Anterior cingulate cortex (tissue), 58 donors: ENCODE data around the gene ZCCHC17.
A peak's percentile ranks its signal among the peaks of the same experiment; 100 is the strongest.

Experiments
- DNase-seq, 58 donors: peaks; one replicate each; lab custom pipeline; 2025; lab: John Stamatoyannopoulos, UW

The ZCCHC17 gene

DNA sequence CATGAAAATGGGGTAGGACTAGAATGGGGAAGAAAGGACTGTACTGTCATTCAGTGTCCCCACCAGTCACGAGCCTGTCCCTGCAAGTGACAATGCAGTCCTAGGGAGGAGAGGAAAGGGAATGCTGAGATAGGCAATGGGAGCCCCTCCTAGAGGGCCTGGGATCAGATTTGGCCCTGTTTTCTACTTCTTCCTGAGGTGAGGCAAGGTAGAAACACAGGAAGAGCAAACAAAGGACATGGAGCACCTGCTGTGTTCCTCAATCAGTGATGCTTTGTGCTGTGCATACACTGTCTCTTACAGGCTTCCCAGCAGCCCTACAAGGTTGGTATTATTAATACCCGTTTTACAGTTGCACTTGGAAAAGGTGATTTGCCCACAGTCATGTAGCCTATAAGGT lies 70.0 kb downstream of the ZCCHC17 start:
- DNase-seq = peak in 2 of 58 donors; percentile 15

GRCh38 chr1:31368611-31369107 lies 71.8 kb downstream of the ZCCHC17 start:
- no peak for DNase-seq

- DNase-seq = no peak
Observed at GRCh38 chr1:31370021-31370420, 73.2 kb downstream of the ZCCHC17 start.

DNA sequence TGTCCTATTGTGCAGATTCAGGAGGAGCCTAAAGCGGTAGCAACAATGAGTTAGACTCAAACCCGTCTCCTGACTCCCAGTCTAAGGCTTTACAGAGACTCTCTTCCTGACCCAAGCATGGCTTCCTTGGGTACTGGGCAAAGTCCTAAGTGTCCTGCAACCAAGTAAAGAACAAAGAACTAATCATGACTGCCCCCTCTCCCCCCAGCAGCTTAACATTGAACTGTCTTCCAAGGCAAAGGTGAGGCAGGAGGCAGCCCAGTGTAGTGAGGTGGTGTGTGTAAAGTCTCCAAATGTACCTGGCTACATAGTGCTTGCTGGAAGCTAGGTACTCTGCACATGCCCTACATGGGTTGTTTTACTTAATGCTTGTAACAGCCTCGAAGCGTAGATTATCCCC lies 73.7 kb downstream of the ZCCHC17 start:
- no peak for DNase-seq

DNA sequence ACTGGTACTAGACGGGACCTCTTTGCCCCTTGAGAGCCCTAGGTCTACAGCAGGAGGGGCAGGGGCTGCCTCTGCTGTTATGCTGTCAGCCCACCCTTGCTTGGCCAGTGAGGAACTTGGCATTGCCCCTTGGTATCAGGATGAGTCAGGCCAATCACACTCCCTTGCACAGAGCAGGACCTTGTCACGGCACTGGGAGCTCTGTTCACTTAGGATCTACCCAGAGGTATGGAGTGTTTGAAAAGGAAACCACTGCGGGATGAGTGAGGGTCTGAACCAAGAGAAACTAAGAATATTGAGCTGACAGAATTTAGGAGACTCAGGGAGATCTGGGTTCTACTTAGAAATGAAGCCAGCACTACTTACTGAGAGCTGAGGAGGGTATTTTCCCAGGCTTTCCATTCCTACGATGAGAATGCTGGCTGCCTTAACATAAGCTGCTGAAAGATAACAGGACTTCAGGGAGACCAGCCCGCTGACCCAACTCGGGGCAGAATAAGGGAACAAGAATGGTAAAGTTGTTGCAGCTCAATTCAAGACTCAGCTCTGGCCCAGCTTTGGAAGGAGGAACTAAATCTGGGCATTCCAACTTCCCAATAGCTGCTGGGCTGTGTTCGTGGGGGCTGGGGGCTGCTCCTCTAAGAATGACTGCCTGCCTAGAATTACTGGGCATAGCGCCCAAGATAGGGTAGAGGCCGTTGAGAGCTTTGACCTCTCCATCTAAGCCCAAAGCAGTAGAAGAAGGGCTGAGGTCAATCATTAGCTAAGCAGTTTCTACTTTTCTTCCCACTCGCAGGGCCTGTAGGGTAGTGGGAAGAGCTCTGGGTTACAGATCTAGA lies 74.5 kb downstream of the ZCCHC17 start:
- peak in 1 of 58 donors; percentile 30 for DNase-seq

DNA sequence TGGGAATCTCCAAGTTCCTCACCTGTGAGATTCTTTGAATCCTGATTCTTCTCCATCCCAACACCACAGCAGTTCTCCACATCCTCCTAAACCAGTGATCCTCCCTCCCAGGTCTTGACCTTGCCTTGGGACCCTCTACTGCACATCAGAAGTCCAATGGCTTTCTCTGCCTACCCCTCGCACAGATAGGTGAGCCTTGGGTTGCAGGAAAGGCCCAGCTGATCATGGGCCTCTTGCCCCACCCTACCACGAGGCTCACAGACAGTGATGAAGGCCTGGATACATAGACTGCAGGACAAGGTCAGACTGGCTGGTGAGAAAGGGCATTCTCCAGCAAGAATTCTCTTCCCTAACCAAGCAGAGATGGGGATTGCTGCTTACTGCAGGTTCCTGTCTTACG lies 75.2 kb downstream of the ZCCHC17 start:
- no peak for DNase-seq

DNA sequence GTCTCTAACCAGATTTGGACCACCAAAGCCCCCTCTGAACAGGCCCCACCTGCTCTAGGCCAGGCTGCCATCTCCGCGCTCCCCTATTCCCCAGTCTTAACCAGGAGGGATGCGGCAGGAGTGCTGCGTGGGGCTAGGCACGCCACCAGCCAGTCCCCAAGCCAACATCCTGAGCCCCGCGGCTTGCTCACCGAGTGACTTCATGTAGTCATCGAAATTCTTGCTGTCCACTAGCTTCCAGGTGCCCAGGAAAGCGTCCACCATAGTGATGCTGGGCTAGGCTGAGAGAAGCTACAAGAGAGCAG lies 75.9 kb downstream of the ZCCHC17 start:
- DNase-seq = peak in 2 of 58 donors; percentile 66 to 78

DNA sequence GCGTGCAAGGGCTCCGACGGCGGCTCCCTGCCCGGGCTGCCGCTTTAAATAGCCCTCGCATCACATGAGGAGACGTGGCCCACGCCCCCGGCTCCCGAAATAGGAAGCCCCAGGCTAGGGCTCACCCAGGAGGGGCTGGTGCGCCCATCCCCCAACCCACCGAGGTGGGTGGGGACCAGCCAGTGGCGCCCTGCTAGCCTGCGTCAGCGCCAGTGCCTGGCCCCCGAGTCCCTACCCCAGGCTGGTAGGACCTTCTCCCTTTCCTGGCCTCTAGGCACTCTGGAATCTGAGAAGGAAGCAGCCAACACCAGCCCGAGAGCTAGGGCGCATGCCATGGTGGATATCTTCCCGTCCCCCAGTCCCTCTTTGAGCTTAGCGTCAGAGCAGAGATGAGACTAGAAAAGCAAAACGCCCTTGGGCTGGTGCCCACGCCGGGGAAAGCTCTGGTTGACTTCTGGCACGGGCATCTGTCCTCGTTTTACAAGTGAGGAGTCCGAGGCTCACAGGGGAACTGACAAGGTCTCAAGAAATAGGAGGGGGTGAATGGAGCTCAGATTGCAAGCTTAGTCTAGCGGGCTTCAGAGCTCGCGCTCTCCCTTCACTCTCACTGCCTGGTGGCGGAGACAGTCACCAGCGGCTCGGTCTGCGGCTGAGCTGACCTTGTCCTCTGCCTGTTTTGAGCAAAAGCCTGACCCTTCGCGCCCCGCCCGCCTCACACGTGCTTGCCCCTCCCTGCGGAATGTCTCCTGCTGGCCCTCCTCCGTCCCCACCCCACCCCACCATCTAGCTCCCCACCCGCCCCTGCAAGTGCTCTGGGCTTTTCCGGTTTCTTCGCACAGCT lies 76.4 kb downstream of the ZCCHC17 start, which contains the start of gene FABP3:
FABP3 (minus strand) TSS at position 21 of the 841 bp plus-strand sequence. CDS start 62 bp downstream, outside the sequence.
- DNase-seq = peak in 56 of 58 donors; percentile 42 to 86 (median 70)

DNA sequence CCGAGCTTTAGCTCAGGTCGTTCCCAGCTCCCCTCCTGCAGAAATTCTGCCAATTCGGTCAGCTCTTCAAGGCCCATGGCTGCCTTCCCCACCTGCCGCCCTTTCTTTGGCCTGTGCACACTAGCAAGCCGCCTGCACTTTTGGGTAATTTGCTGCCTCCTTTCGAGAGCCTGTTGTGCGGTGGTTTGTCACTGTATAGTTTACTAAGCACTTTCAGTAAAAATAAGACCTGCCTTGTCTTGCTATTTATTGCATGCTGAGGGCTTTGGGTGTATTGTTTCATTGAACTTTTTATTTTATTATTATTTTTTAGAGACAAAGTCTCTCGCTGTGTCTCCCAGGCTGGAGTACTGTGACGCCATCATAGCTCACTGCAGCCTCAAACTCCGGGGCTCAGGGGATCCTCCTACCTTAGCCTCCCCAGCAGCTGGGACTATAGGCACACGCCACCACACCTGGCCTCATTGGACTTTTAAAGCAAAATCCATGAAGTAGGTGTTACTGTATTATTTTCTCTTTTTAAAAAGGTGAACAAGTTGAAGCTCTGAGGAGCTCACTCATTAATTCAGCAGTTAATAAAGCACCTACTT lies 77.2 kb downstream of the ZCCHC17 start:
- DNase-seq = no peak

DNA sequence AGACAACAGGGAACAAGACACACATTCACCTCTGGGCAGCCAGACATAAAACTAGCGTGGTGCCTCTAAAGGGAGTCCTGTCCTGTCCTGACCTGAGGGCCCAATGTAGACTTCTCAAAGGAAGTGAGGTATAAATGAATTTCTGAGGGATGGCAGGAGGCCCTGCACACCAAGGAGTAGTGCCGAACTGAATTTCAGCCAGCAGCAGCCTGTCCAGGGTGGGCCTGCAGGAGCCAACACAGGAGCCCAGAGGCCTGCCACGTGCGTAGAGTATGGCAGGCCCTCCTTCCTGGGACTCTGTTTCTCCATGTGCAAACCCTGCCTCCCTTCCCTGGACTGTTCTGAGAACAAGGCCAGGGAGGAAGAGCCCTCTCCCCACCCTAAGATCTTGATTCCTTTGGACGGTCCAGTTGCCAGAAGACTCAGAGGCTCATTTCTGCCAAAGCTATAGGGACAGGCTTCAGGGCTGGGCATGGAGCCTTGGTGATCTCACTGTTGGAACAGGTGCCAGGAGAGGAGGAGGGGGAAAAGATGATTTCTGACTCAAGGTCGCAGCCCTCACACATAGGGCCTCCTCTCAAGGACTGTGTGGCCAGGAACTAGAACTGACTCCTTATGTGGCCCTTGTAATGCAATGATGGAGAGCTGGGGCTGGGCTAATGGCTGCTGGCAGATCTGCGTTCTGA lies 77.8 kb downstream of the ZCCHC17 start:
- DNase-seq = peak in 4 of 58 donors; percentile 27 to 58 (median 40)

DNA sequence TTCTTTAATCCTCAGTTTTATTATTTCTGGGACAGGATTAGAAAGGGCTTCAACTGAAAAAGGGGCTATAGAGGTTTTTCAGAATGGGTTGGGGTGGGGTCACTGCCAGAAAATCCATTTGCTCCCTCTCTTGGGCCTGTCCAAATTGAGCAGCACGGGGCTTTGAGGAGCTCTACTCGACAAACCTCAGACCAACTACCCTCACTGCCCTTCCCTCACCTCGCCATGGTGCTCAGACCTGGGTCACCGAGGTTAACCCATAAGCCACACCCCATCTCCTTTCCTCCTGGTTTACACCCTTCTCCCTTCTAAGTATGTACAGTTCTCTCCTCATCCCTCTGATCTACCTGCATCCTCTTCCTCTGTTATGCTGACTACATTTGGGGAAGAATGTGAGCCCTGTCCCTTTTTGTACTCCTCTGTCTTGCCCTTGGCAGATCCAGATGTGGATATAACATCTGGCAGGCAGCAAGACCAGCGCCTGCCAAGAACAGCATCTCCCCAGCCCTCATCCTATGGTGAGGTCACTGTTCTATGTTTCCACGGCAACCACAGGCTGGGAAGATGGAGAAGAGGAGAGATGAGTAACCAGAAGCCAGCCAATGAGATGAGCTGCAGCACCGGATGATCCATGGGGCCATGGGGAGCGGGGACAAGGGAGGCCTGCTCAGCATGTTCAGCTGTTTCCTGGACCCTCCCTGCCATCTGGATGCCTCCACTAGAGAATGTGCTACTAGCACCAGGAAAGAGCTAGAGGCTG lies 79.7 kb downstream of the ZCCHC17 start:
- DNase-seq = peak in 57 of 58 donors; percentile 25 to 97 (median 84)

- DNase-seq = no peak
Observed at GRCh38 chr1:31377364-31377863, 80.6 kb downstream of the ZCCHC17 start.

DNA sequence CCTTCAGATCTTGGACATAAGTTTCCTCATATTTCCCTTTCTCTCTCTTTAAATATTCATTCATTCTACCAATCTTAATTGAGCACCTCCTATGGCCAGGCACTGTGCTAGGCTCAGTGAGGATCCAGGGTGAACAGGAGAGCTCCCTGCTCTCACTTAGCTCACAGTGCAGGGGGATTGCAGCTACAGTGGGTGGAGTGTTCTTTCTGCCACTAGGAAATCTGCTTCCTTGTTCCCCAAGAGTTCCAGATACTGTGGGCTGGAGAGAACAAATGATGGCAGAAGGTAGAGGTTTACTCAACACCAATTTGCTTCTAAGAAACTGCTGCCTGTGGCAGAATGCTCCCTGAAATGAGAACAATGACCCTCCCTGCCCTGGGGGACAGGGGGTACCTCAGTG lies 81.2 kb downstream of the ZCCHC17 start:
- DNase-seq = no peak

DNA sequence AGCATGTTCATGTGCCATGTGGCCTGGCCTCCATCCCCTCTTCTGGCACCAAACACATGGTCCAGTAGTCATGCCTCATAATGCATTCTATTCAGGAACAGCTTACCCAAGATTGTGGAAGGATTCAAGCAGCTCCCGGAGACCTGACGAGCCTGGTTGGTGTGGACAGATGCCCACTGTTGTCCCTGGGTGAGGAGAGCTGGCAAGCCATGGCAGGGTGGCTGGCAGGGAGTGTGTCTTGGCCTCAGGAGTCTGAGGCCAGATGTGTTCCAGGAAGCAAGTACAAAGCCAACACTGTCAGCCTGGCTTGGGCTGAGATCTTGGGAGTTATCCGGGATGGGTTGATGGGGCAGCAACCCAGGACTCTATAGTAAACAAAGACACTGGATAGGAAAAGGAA lies 83.3 kb downstream of the ZCCHC17 start:
- DNase-seq = peak in 26 of 58 donors; percentile 11 to 77 (median 32)

GRCh38 chr1:31381394-31382294 lies 84.8 kb downstream of the ZCCHC17 start:
- DNase-seq = peak in 3 of 58 donors; percentile 32 to 33 (median 32)

GRCh38 chr1:31382379-31382989 lies 85.7 kb downstream of the ZCCHC17 start:
- peak in 14 of 58 donors; percentile 3 to 39 (median 16) for DNase-seq

- no peak for DNase-seq
Observed at GRCh38 chr1:31383967-31384366, 87.1 kb downstream of the ZCCHC17 start.
